ENCODE measurements around the gene AP3S1.
A peak's percentile ranks its signal among the peaks of the same experiment; 100 is the strongest.
"Not testable (repeated sequence)": the region's sequence is repeated elsewhere in the genome, so short reads cannot be mapped to it uniquely, and the experiment has no call there.

AP3S1 gene

DNA sequence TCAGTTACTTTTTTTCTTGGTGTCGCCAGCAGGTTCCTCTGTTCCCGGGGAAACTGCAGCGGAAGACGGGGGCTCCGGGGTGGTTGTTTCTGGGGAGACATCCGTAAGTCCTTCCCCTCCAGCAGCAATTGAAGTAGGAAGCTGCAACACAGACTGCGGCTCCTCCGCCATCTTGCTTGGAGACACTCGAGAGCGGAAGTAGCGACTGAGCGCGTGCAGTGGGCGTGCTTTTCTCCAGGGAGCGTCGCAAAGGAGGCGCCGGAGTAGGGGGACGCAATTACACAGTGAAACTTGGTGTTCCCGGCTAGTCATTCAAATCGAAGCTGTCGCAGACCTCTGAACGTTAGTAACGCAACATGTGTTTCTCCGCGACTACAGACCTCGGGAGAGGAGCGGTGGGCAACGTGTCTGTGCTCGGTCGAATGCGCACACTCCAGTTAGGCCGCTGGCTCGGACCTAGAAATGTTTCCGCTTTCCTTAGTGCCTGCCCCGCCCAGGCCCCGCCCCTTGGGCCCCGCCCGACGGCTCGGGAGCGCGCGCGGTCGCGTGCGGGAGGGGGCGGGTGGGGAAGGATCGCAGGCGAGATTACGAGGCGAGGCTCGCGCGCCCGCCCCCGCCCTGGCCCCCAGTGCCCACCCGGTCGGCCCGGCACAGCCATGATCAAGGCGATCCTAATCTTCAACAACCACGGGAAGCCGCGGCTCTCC, at the start of gene AP3S1, which contains the start of gene ATG12:
Gene AP3S1 (plus strand): TSS at position 554 of the 707 bp plus-strand sequence. CDS start 103 bp downstream, at position 657.
Gene ATG12 (minus strand): TSS at position 184 of the 707 bp plus-strand sequence. CDS start 13 bp downstream, at position 171.
- no peaks in the 10 kb centered on the region for H3K27me3 ChIP-seq (ENCODE audit: control insufficient read depth, insufficient read depth, low read length)
- H3K36me3 ChIP-seq (ENCODE audit: control insufficient read depth, insufficient read depth, low read length) = no peaks in the 10 kb centered on the region
- peak within 1 kb of the TSS; percentile 88 for H3K4me3 ChIP-seq (ENCODE audit: low read length)
- no peak within 1 kb of the TSS for H3K27ac ChIP-seq (ENCODE audit: low read length)
- no CpG with 5 or more reads among the region's 65 CpGs for WGBS (ENCODE audit: insufficient coverage, insufficient read length)
- peak; percentile 81 for DNase-seq (ENCODE audit: low read depth, low spot score)
- no peaks in the 10 kb centered on the region for H3K9me3 ChIP-seq (ENCODE audit: control insufficient read depth, insufficient read depth, low read length)
- peaks cover 3% of the 10 kb centered on the region; the same call in 1 of the 2 replicates for H3K4me1 ChIP-seq (ENCODE audit: control insufficient read depth, insufficient read depth, low read length)

DNA sequence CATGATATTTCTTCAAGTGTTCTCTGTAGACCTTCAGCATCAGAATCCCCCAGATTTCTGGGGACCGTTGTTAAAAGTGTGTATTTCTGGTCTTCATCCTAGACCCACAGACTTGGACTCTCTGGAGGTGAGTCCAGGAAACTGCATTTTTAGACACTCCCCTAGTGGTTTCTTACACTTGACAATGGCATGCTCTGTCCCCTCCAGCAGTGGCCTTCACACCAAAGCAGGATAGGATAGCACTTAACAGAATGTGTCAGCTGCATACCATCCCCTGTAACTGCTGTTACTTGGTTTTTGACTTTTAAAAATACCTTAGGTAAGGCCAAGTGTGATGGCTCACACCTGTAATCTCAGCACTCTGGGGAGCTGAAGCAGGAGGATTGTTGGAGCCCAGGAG, 46.0 kb upstream of the AP3S1 start:
- H3K27ac ChIP-seq (ENCODE audit: low read length) = no peak overlapping the region
- no CpG with 5 or more reads among the region's 1 CpG for WGBS (ENCODE audit: insufficient coverage, insufficient read length)
- no peaks in the 10 kb centered on the region for H3K36me3 ChIP-seq (ENCODE audit: control insufficient read depth, insufficient read depth, low read length)
- DNase-seq (ENCODE audit: low read depth, low spot score) = no peak
- no peaks in the 10 kb centered on the region for H3K4me1 ChIP-seq (ENCODE audit: control insufficient read depth, insufficient read depth, low read length)
- H3K4me3 ChIP-seq (ENCODE audit: low read length) = no peak overlapping the region
- no peaks in the 10 kb centered on the region for H3K9me3 ChIP-seq (ENCODE audit: control insufficient read depth, insufficient read depth, low read length)
- H3K27me3 ChIP-seq (ENCODE audit: control insufficient read depth, insufficient read depth, low read length) = no peaks in the 10 kb centered on the region

DNA sequence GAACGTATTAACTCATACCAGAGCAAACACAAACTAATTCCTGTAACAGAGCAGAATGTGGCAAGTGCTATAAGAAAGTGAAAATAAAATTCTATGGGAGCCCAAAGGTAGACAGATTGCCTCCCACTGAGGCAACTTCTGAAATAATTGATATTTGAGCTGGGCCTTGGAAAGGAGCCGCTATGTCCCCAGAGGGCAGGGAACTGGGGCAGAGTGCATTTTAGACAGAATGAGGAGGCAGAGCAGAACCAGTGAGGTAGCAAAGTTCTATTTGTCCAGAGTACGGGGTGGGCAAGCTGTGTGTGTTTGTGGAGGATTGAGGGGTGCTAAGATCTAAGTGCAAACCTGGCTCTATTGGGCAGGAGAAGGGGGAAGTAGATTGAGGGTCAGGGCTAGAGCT, 45.1 kb upstream of the AP3S1 start:
- Histone ChIP-seq H3K4me3 (ENCODE audit: low read length) (no peak overlapping the region), H3K27me3 (ENCODE audit: control insufficient read depth, insufficient read depth, low read length) (no peaks in the 10 kb centered on the region), H3K27ac (ENCODE audit: low read length) (no peak overlapping the region), H3K9me3 (ENCODE audit: control insufficient read depth, insufficient read depth, low read length) (no peaks in the 10 kb centered on the region), H3K4me1 (ENCODE audit: control insufficient read depth, insufficient read depth, low read length) (no peaks in the 10 kb centered on the region), H3K36me3 (ENCODE audit: control insufficient read depth, insufficient read depth, low read length) (no peaks in the 10 kb centered on the region)
- WGBS (ENCODE audit: insufficient coverage, insufficient read length) = no CpG with 5 or more reads among the region's 3 CpGs
- DNase-seq (ENCODE audit: low read depth, low spot score) = no peak

DNA sequence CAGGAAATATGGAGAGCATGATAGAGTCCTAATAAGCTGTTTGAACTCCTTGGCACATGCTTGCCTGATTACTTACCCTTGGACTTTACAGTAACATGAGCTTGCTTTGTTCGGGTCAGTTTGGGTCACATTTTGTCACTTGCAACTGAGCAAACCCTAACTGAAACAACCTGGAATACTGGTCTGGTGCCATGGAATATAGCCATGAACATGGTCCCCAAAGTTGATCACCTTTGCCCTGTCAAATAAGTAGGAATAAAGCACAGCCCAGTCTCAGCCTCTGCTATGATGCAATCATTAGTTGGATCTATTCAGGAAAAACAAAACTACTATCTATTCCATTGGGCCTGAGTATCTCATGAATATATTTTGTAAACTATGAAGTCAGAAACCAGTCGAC, 43.5 kb upstream of the AP3S1 start:
- no peaks in the 10 kb centered on the region for H3K36me3 ChIP-seq (ENCODE audit: control insufficient read depth, insufficient read depth, low read length)
- no peaks in the 10 kb centered on the region for H3K27me3 ChIP-seq (ENCODE audit: control insufficient read depth, insufficient read depth, low read length)
- no peak overlapping the region for H3K27ac ChIP-seq (ENCODE audit: low read length)
- no peak overlapping the region for H3K4me3 ChIP-seq (ENCODE audit: low read length)
- no peaks in the 10 kb centered on the region for H3K9me3 ChIP-seq (ENCODE audit: control insufficient read depth, insufficient read depth, low read length)
- no CpG with 5 or more reads among the region's 2 CpGs for WGBS (ENCODE audit: insufficient coverage, insufficient read length)
- H3K4me1 ChIP-seq (ENCODE audit: control insufficient read depth, insufficient read depth, low read length) = no peaks in the 10 kb centered on the region
- no peak for DNase-seq (ENCODE audit: low read depth, low spot score)

DNA sequence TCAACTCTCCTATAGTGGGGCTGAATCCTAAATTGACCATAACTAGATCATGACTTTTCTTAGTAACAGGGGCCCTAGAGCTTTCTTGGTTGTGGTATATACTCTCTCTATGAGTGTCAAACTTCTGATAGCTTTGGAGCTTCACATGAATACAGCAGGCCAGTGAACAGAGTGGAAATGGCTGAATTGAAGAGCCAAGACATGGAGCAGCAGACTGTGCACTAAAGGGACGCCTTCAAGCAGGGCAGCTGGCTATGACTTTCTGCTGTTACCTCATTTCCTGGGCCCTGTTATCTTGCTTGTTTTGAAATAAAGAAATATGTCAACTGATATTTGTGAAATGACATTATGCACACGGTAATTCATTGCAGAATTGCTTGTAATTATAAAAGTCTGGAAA, 41.6 kb upstream of the AP3S1 start:
- no peak for DNase-seq (ENCODE audit: low read depth, low spot score)
- Histone ChIP-seq H3K36me3 (ENCODE audit: control insufficient read depth, insufficient read depth, low read length) (no peaks in the 10 kb centered on the region), H3K27ac (ENCODE audit: low read length) (no peak overlapping the region), H3K4me1 (ENCODE audit: control insufficient read depth, insufficient read depth, low read length) (no peaks in the 10 kb centered on the region), H3K27me3 (ENCODE audit: control insufficient read depth, insufficient read depth, low read length) (no peaks in the 10 kb centered on the region), H3K9me3 (ENCODE audit: control insufficient read depth, insufficient read depth, low read length) (no peaks in the 10 kb centered on the region), H3K4me3 (ENCODE audit: low read length) (no peak overlapping the region)
- no CpG with 5 or more reads among the region's 2 CpGs for WGBS (ENCODE audit: insufficient coverage, insufficient read length)

DNA sequence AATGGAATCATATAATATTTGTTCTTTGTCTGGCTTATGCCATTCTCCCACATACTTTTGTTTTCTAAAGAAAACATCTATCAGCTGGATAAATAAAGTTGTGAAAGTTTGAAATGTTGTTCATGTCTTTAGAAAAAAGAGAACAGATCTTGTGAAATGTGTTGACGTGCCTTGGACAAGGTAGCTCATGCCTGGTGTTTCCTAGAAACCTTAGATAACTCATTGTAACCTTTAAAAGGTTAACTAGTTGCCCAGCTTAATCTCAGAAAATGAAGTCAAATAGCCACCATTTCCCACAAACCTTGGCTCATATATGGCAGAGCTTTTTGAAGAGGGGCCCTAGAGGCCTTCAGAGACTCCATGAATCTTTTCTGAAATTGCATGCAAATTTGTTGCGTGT, 40.6 kb upstream of the AP3S1 start:
- H3K27ac ChIP-seq (ENCODE audit: low read length) = no peak overlapping the region
- H3K4me1 ChIP-seq (ENCODE audit: control insufficient read depth, insufficient read depth, low read length) = no peaks in the 10 kb centered on the region
- no peaks in the 10 kb centered on the region for H3K9me3 ChIP-seq (ENCODE audit: control insufficient read depth, insufficient read depth, low read length)
- no peaks in the 10 kb centered on the region for H3K27me3 ChIP-seq (ENCODE audit: control insufficient read depth, insufficient read depth, low read length)
- H3K36me3 ChIP-seq (ENCODE audit: control insufficient read depth, insufficient read depth, low read length) = no peaks in the 10 kb centered on the region
- no CpG with 5 or more reads among the region's 2 CpGs for WGBS (ENCODE audit: insufficient coverage, insufficient read length)
- H3K4me3 ChIP-seq (ENCODE audit: low read length) = no peak overlapping the region
- DNase-seq (ENCODE audit: low read depth, low spot score) = no peak

DNA sequence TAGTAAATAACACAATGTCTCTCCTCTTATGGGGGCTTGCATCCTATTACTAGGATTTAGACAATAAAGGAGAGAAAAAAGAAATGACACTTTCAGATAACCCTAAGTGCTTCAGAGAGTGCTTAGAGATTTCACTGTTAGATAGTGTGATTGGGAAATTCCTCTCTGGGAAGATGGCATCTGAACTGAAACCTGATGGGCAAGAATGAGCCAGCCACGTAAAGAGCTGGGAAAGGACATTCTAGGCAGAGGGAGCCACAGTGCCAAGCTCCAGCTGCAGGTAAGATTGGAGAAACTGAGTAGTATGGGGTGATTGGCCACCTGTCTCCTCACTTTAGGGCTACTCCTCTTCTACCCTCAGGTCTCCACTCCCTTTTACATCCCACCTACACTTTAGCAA, 39.8 kb upstream of the AP3S1 start:
- no peak overlapping the region for H3K4me3 ChIP-seq (ENCODE audit: low read length)
- H3K27me3 ChIP-seq (ENCODE audit: control insufficient read depth, insufficient read depth, low read length) = no peaks in the 10 kb centered on the region
- no peak for DNase-seq (ENCODE audit: low read depth, low spot score)
- H3K36me3 ChIP-seq (ENCODE audit: control insufficient read depth, insufficient read depth, low read length) = no peaks in the 10 kb centered on the region
- no peaks in the 10 kb centered on the region for H3K9me3 ChIP-seq (ENCODE audit: control insufficient read depth, insufficient read depth, low read length)
- no peaks in the 10 kb centered on the region for H3K4me1 ChIP-seq (ENCODE audit: control insufficient read depth, insufficient read depth, low read length)
- WGBS (ENCODE audit: insufficient coverage, insufficient read length) = no CpG with 5 or more reads among the region's 1 CpG
- no peak overlapping the region for H3K27ac ChIP-seq (ENCODE audit: low read length)

DNA sequence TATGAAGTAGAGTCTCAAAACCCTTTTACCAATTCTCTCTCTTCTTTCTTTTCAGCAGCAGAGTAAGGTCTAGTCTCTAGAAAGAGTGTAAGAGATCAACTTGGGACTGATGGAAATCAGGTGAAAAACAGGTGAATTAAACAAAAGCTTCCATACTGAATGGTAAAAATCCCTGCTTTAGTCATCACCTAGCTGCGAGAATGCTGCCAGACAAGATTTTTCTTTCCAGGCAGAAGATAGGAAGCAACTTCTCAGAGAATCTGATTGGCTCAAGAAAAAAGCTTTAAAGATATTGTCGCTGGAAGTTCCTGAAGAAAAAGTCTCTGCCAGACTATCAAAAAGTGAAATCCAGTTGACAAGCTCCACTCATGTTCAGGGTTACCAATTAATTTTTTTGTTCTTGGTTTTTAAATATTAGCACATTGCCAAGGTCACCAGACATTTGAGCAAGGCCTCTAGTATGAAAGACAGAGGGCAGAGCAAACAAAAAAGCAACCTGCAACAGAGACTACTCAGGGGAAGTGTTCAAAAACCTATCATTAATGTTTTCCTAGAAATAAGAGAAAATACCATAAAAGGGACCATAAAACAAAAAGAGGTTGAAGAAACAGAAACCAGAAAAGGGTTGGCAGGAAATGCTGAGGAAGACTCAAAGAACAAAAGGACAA, 34.6 kb upstream of the AP3S1 start:
- Histone ChIP-seq H3K36me3 (ENCODE audit: control insufficient read depth, insufficient read depth, low read length) (0 out of 2 replicates have a peak, but pooled peaks cover 2% of the 10 kb centered on the region), H3K27ac (ENCODE audit: low read length) (no peak overlapping the region), H3K27me3 (ENCODE audit: control insufficient read depth, insufficient read depth, low read length) (no peaks in the 10 kb centered on the region; the same call in 1 of the 2 replicates), H3K4me1 (ENCODE audit: control insufficient read depth, insufficient read depth, low read length) (no peaks in the 10 kb centered on the region), H3K9me3 (ENCODE audit: control insufficient read depth, insufficient read depth, low read length) (no peaks in the 10 kb centered on the region), H3K4me3 (ENCODE audit: low read length) (no peak overlapping the region)
- WGBS (ENCODE audit: insufficient coverage, insufficient read length) = no CpG with 5 or more reads among the region's 2 CpGs
- DNase-seq (ENCODE audit: low read depth, low spot score) = no peak

DNA sequence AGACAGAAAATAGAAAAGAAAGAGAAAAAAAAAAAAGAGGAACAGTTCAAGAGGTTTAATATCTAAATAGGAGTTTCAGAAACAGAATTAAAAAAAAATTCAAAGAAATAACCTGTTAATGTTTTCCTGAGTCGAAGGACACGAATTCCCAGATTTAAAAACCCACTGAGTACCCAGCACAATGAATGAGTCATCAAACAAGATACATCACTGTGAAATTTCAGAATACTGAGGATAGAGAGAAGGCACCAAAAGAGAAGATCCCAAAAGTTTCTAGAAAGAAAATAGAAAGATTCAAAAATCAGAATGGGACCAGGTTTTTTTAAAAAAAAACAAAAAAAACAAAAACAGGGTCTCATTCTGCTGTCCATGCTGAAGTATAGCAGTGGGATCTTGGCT, 34.1 kb upstream of the AP3S1 start:
- no peak for DNase-seq (ENCODE audit: low read depth, low spot score)
- Histone ChIP-seq H3K36me3 (ENCODE audit: control insufficient read depth, insufficient read depth, low read length) (0 out of 2 replicates have a peak, but pooled peaks cover 2% of the 10 kb centered on the region), H3K27ac (ENCODE audit: low read length) (no peak overlapping the region), H3K27me3 (ENCODE audit: control insufficient read depth, insufficient read depth, low read length) (no peaks in the 10 kb centered on the region; the same call in 1 of the 2 replicates), H3K9me3 (ENCODE audit: control insufficient read depth, insufficient read depth, low read length) (no peaks in the 10 kb centered on the region), H3K4me1 (ENCODE audit: control insufficient read depth, insufficient read depth, low read length) (no peaks in the 10 kb centered on the region), H3K4me3 (ENCODE audit: low read length) (no peak overlapping the region)
- WGBS (ENCODE audit: insufficient coverage, insufficient read length) = no CpG with 5 or more reads among the region's 2 CpGs

DNA sequence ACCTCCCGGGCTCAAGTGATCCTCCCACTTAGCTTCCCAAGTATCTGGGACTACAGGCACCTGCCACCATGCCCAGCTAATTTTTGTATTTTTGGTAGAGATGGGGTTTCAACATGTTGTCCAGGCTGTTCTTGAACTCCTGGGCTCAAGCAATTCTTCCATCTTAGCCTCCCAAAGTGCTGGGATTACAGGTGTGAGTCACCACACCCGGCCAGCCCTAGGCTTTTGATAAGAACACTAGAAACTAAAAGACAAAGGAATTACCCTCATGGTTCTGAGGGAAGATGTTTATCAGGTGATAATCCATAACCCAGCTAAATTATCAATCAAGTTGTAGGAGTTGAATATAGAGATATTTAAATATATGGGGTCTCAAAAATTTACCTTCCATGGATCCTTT, 33.7 kb upstream of the AP3S1 start:
- not testable (repeated sequence) for H3K4me1 ChIP-seq (ENCODE audit: control insufficient read depth, insufficient read depth, low read length); H3K27me3 ChIP-seq (ENCODE audit: control insufficient read depth, insufficient read depth, low read length); H3K9me3 ChIP-seq (ENCODE audit: control insufficient read depth, insufficient read depth, low read length); H3K27ac ChIP-seq (ENCODE audit: low read length); H3K4me3 ChIP-seq (ENCODE audit: low read length); H3K36me3 ChIP-seq (ENCODE audit: control insufficient read depth, insufficient read depth, low read length); DNase-seq (ENCODE audit: low read depth, low spot score)
- no CpG with 5 or more reads among the region's 2 CpGs for WGBS (ENCODE audit: insufficient coverage, insufficient read length)
